ENCODE results near the gene SLC9A8. TPM values are rescaled to one million over a fixed set of nuclear protein-coding genes. Genes with fewer than 3 reads are reported as not detected.
A peak's percentile ranks its signal among the peaks of the same experiment; 100 is the strongest.

Gene SLC9A8
- total and polyA plus RNA-seq, 4 donors = 7.8 to 21.1 (median 14.4) TPM

- no peak for TF ChIP-seq CTCF (IDR thresholded peaks at IDR 0.05; ENCODE audit: control extremely low read depth, extremely low read depth)
- Histone ChIP-seq H3K9me3 (ENCODE audit: control insufficient read depth in 4 of 4, insufficient read depth in 3 of 4, low read length in 3 of 4) (peaks cover 0 to 3% (median 0%) of the 10 kb centered on the region in 4 donors), H3K36me3 (ENCODE audit: control insufficient read depth in 4 of 4, insufficient read depth in 4 of 4, low read length in 4 of 4) (peaks cover 0 to 1% (median 0%) of the 10 kb centered on the region in 4 donors), H3K27ac (ENCODE audit: low read depth in 1 of 2, low read length in 1 of 2) (no peak overlapping the region), H3K9ac (ENCODE audit: insufficient read depth in 1 of 2, low read length in 2 of 2) (no peak overlapping the region), H3K4me3 (no peak overlapping the region), H3K4me1 (ENCODE audit: control insufficient read depth in 5 of 5, insufficient read depth in 5 of 5, low read length in 5 of 5) (peaks cover 0 to 14% (median 3%) of the 10 kb centered on the region in 5 donors), H3K27me3 (ENCODE audit: control insufficient read depth in 3 of 3, insufficient read depth in 3 of 3, low read length in 2 of 3) (no peaks in the 10 kb centered on the region)
- 94 to 98% methylated on average over 2 of the region's 2 CpGs for WGBS, 2 donors
- no peak for ATAC-seq (ENCODE audit: insufficient read depth, low FRiP score)
- DNase-seq = peak in 1 of 3 donors; percentile 26
Measured at GRCh38 chr20:49765846-49766541, 46.6 kb upstream of the SLC9A8 start.

- H3K4me3 ChIP-seq = no peak overlapping the region
- H3K4me1 ChIP-seq (ENCODE audit: control insufficient read depth in 5 of 5, insufficient read depth in 5 of 5, low read length in 5 of 5) = peaks cover 0 to 16% (median 3%) of the 10 kb centered on the region in 5 donors
- H3K9me3 ChIP-seq (ENCODE audit: control insufficient read depth in 4 of 4, insufficient read depth in 3 of 4, low read length in 3 of 4) = peaks cover 0 to 3% (median 0%) of the 10 kb centered on the region in 4 donors
- H3K9ac ChIP-seq (ENCODE audit: insufficient read depth in 1 of 2, low read length in 2 of 2) = no peak overlapping the region
- peak overlapping the region in 1 of 2 donors; percentile 73 for H3K27ac ChIP-seq (ENCODE audit: low read depth in 1 of 2, low read length in 1 of 2)
- no peaks in the 10 kb centered on the region for H3K27me3 ChIP-seq (ENCODE audit: control insufficient read depth in 3 of 3, insufficient read depth in 3 of 3, low read length in 2 of 3)
- DNase-seq (no peak), ATAC-seq (ENCODE audit: insufficient read depth, low FRiP score) (no peak)
- H3K36me3 ChIP-seq (ENCODE audit: control insufficient read depth in 4 of 4, insufficient read depth in 4 of 4, low read length in 4 of 4) = peaks cover 0 to 1% (median 0%) of the 10 kb centered on the region in 4 donors
- 73 to 87% methylated on average over 4 of the region's 4 CpGs for WGBS, 2 donors
- TF ChIP-seq CTCF (IDR thresholded peaks at IDR 0.05; ENCODE audit: control extremely low read depth, extremely low read depth) = no peak
Measured at GRCh38 chr20:49766979-49767521, 45.6 kb upstream of the SLC9A8 start.

- peak; percentile 42 for ATAC-seq (ENCODE audit: insufficient read depth, low FRiP score)
- Histone ChIP-seq H3K27me3 (ENCODE audit: control insufficient read depth in 3 of 3, insufficient read depth in 3 of 3, low read length in 2 of 3) (no peaks in the 10 kb centered on the region), H3K4me1 (ENCODE audit: control insufficient read depth in 5 of 5, insufficient read depth in 5 of 5, low read length in 5 of 5) (peaks cover 0 to 21% (median 6%) of the 10 kb centered on the region in 5 donors), H3K9me3 (ENCODE audit: control insufficient read depth in 4 of 4, insufficient read depth in 3 of 4, low read length in 3 of 4) (peaks cover 0 to 3% (median 0%) of the 10 kb centered on the region in 4 donors), H3K9ac (ENCODE audit: insufficient read depth in 1 of 2, low read length in 2 of 2) (no peak overlapping the region), H3K36me3 (ENCODE audit: control insufficient read depth in 4 of 4, insufficient read depth in 4 of 4, low read length in 4 of 4) (peaks cover 0 to 1% (median 0%) of the 10 kb centered on the region in 4 donors), H3K27ac (ENCODE audit: low read depth in 1 of 2, low read length in 1 of 2) (peak overlapping the region; percentile 72), H3K4me3 (no peak overlapping the region)
- no peak for TF ChIP-seq CTCF (IDR thresholded peaks at IDR 0.05; ENCODE audit: control extremely low read depth, extremely low read depth)
- 7 to 13% methylated on average over 8 of the region's 8 CpGs for WGBS, 2 donors
- DNase-seq = peak; percentile 50 to 81 (median 70)
Measured at GRCh38 chr20:49768204-49769047, 44.2 kb upstream of the SLC9A8 start.
